ENCODE results near the gene EPS8.

Gene EPS8

GRCh38 chr12:15717940-15718567 lies 71.1 kb downstream of the EPS8 start:
- no peak for DNase-seq (ENCODE audit: low read depth)

- DNase-seq (ENCODE audit: low read depth), result no peak
Measured at GRCh38 chr12:15716581-15716980, 72.6 kb downstream of the EPS8 start.

GRCh38 chr12:15714256-15714655 lies 74.9 kb downstream of the EPS8 start:
- no peak for DNase-seq (ENCODE audit: low read depth)

- no peak for DNase-seq (ENCODE audit: low read depth)
Measured at GRCh38 chr12:15712823-15713660, 76.1 kb downstream of the EPS8 start.

GRCh38 chr12:15712160-15712559 lies 77.0 kb downstream of the EPS8 start:
- DNase-seq (ENCODE audit: low read depth), result no peak

GRCh38 chr12:15710860-15711510 lies 78.2 kb downstream of the EPS8 start:
- DNase-seq (ENCODE audit: low read depth), result no peak

- no peak for DNase-seq (ENCODE audit: low read depth)
Measured at GRCh38 chr12:15709551-15709950, 79.6 kb downstream of the EPS8 start.

- no peak for DNase-seq (ENCODE audit: low read depth)
Measured at GRCh38 chr12:15708396-15709076, 80.7 kb downstream of the EPS8 start.

- DNase-seq (ENCODE audit: low read depth), result no peak
Measured at GRCh38 chr12:15707516-15708199, 81.5 kb downstream of the EPS8 start.

- DNase-seq (ENCODE audit: low read depth), result no peak
Measured at GRCh38 chr12:15706010-15706676, 83.0 kb downstream of the EPS8 start.

- DNase-seq (ENCODE audit: low read depth), result no peak
Measured at GRCh38 chr12:15705606-15706005, 83.6 kb downstream of the EPS8 start.

- no peak for DNase-seq (ENCODE audit: low read depth)
Measured at GRCh38 chr12:15702276-15702675, 86.9 kb downstream of the EPS8 start.

GRCh38 chr12:15701631-15702156 lies 87.5 kb downstream of the EPS8 start:
- no peak for DNase-seq (ENCODE audit: low read depth)

GRCh38 chr12:15701206-15701605 lies 88.0 kb downstream of the EPS8 start:
- no peak for DNase-seq (ENCODE audit: low read depth)

GRCh38 chr12:15700595-15700994 lies 88.6 kb downstream of the EPS8 start:
- no peak for DNase-seq (ENCODE audit: low read depth)

GRCh38 chr12:15699886-15700285 lies 89.3 kb downstream of the EPS8 start:
- no peak for DNase-seq (ENCODE audit: low read depth)

GRCh38 chr12:15698377-15698871 lies 90.8 kb downstream of the EPS8 start:
- no peak for DNase-seq (ENCODE audit: low read depth)

- DNase-seq (ENCODE audit: low read depth), result no peak
Measured at GRCh38 chr12:15697201-15697600, 92.0 kb downstream of the EPS8 start.

GRCh38 chr12:15693228-15693911 lies 95.8 kb downstream of the EPS8 start:
- DNase-seq (ENCODE audit: low read depth), result no peak

GRCh38 chr12:15691388-15691787 lies 97.8 kb downstream of the EPS8 start:
- no peak for DNase-seq (ENCODE audit: low read depth)
